Measurements from ENCODE around the gene ACTC1.

GRCh38 chr15:34790121-34790520 lies 5.2 kb downstream of the ACTC1 start:
- TF ChIP-seq, protein P1, sequence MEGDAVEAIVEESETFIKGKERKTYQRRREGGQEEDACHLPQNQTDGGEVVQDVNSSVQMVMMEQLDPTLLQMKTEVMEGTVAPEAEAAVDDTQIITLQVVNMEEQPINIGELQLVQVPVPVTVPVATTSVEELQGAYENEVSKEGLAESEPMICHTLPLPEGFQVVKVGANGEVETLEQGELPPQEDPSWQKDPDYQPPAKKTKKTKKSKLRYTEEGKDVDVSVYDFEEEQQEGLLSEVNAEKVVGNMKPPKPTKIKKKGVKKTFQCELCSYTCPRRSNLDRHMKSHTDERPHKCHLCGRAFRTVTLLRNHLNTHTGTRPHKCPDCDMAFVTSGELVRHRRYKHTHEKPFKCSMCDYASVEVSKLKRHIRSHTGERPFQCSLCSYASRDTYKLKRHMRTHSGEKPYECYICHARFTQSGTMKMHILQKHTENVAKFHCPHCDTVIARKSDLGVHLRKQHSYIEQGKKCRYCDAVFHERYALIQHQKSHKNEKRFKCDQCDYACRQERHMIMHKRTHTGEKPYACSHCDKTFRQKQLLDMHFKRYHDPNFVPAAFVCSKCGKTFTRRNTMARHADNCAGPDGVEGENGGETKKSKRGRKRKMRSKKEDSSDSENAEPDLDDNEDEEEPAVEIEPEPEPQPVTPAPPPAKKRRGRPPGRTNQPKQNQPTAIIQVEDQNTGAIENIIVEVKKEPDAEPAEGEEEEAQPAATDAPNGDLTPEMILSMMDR (conservative IDR thresholded peaks at IDR 0.05; ENCODE audit: low read depth, low read length) = no peak
- no peak for TF ChIP-seq EZH2 (IDR thresholded peaks at IDR 0.05; ENCODE audit: borderline replicate concordance, low read depth, low read length, poor library complexity, severe bottlenecking)

Measured in A673 (cell line).